Measurements from ENCODE around the gene PPM1H.

Gene PPM1H

GRCh38 chr12:62726471-62726980 is 208.4 kb downstream of the PPM1H start:
- no peak for DNase-seq

GRCh38 chr12:62725781-62726180 is 209.2 kb downstream of the PPM1H start:
- no peak for DNase-seq

DNA sequence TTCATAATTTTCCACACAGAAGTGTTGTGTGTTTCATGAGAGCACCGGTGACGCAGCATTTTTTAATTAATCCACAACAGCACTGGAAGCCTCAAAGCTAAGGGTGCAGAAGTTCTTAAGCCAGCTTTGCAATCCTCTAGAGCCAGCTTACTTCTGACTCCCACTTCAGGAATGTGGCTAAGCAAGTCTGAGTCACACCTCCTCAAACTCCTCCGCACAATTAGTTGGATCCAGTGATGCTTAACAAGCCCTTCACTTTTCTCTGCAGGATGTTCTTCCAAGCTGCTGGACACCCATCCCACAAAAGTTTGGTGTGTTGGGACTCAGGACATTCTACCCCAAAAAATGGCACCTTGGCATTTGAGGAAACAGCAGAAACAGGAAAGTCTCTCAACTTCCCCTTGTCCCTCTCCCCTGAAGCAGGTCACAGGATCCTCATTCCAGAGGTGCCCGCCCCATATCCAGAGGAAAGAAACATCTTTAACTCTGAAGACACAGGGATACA is 210.0 kb downstream of the PPM1H start:
- DNase-seq = no peak

DNA sequence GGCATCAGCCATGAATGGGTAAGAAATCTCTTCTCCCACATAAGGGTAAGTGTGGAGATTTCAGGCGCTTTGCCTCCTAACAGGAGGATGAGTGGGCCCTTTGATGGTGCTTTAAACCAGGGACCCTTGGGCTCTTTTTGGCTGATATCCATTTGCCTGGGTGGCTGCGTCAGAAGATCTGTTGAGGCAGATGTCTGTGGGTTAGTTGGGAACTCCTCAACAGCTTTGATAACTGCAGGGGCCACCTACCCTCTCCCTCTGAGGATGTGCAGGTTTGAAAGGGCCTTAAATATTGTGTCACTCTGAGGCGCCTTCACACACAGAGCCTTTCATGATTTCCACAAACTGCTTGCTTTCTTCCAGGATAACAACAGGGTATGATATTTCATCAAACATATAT is 210.7 kb downstream of the PPM1H start:
- DNase-seq = no peak

- peak in 1 of 2 experiments; percentile 36 for DNase-seq
Measured at GRCh38 chr12:62722971-62723680, 211.8 kb downstream of the PPM1H start.

DNA sequence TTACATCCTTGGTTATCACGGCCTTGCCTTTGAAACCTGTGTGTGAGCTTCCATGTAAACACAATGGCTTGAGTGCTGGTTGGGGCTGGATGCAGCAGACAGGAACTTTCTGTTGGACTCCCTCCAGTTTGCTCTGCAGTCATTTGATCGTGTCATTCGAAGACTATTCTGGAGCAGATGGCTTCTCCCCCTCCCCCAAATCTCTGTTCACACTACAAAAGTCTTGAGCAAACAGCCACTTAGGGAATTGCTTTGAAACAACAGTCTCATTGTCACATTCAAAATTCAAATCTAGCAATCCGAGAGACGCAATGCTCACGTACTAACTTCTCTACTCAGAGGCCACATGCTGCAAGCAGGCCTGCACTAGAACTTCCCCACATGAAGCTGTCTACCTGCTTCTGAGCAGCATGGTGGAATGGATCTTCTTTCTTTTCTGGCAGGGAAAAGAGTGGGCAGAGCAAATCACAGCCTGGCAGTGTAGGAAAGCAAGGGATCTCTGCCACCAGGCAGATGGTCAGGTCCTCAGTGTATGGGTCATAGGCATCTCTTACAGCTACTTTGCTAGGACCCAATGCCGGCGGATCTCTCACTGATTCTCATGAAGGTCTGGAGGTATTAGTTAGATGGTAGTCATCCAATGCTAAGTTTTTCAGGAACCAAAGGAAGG is 214.2 kb downstream of the PPM1H start:
- DNase-seq = peak in 1 of 2 experiments; percentile 55

- no peak for DNase-seq
Measured at GRCh38 chr12:62720025-62720424, 214.9 kb downstream of the PPM1H start.

- no peak for DNase-seq
Measured at GRCh38 chr12:62718762-62719426, 216.1 kb downstream of the PPM1H start.

GRCh38 chr12:62717643-62718042 is 217.3 kb downstream of the PPM1H start:
- DNase-seq = peak in 1 of 2 experiments; percentile 7

GRCh38 chr12:62716866-62717525 is 218.0 kb downstream of the PPM1H start:
- DNase-seq = no peak

GRCh38 chr12:62716037-62716436 is 218.9 kb downstream of the PPM1H start:
- DNase-seq = no peak

- DNase-seq = peak in 1 of 2 experiments; percentile 25
Measured at GRCh38 chr12:62714774-62715721, 219.9 kb downstream of the PPM1H start.

DNA sequence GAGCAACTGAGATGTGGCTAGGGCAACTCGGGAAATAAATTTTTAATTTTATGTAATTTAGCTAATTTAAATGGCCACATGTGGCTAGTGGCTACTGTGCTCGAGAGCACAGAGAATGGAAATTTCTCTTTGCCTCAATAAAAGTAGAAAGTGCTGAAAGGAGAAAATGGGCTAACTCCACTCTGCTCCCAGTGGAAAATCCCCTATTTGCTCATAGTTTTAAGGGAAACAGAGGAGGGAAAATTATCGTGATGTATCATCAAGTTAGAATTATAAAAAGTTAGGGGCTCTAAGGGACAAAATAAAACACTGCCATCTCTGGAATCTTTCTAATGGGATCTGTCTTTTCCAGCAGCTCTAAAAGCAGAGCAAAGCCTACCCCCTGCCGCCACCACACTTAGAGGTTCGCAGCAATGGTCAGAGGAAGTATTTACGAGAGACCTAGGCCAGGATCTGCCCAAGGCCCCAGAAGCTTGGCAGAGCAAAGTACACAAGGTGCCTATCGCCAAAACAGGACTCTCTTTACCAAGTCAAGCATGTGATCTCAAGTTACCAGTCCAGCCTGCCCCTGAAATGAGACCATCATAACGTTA is 220.7 kb downstream of the PPM1H start:
- no peak for DNase-seq

DNA sequence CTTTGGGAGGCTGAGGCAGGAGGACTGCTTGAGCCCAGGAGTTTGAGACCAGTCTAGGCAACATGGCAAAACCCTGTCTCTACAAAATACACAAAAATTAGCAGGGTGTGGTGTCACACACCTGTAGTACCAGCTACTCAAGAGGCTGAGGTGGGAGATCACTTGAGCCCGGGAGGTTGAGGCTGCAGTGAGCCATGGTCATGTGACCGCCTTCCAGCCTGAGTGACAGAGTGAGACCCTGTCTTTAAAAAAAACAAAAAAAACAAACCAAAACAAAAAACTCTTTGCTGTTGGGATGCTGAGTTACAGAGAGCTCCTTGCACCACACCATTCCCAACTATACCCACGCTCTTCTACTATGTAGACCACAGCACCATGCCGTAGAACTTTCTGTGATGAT is 221.2 kb downstream of the PPM1H start:
- no peak for DNase-seq

GRCh38 chr12:62712681-62713573 is 222.0 kb downstream of the PPM1H start:
- no peak for DNase-seq

- DNase-seq = no peak
Measured at GRCh38 chr12:62711631-62712241, 223.2 kb downstream of the PPM1H start.

- DNase-seq = no peak
Measured at GRCh38 chr12:62709311-62709710, 225.6 kb downstream of the PPM1H start.

GRCh38 chr12:62707939-62708338 is 227.0 kb downstream of the PPM1H start:
- DNase-seq = no peak

GRCh38 chr12:62705846-62706245 is 229.1 kb downstream of the PPM1H start:
- DNase-seq = no peak

DNA sequence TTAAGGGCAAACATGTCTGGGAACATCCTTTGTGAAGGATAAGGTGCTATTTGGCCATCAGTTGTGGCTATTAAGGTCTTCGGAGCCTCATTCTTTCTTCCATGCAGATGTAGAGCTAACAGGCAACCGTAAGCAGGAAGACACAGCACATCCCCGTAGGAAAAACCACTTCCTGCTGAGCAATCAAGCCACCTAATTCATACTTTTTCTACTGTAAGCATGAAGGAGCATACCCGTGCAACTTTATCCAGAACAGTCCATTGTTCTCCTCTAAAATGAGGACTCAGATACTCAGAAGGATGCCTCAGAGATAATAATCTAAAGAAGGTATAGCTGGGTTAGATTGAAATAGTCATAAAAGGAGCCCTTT is 232.0 kb downstream of the PPM1H start:
- DNase-seq = no peak
